NCI-H1694 (cell line): ENCODE results near the gene ASB3.
"Not testable (repeated sequence)": the region's sequence is repeated elsewhere in the genome, so short reads cannot be mapped to it uniquely, and the experiment has no call there.

Source experiments
- DNase-seq: peaks from one replicate; lab custom pipeline; 2025; lab: John Stamatoyannopoulos, UW

The ASB3 gene

GRCh38 chr2:53787614-53788289 lies 999 bp upstream of the ASB3 start:
- no peak for DNase-seq

- no peak for DNase-seq
Observed at GRCh38 chr2:53786352-53786704, 425 bp downstream of the ASB3 start.

- no peak for DNase-seq
Observed at GRCh38 chr2:53785366-53785765, 1.4 kb downstream of the ASB3 start.

GRCh38 chr2:53784436-53784835 lies 2.3 kb downstream of the ASB3 start:
- DNase-seq, result no peak

- DNase-seq, result no peak
Observed at GRCh38 chr2:53782676-53783075, 4.1 kb downstream of the ASB3 start.

GRCh38 chr2:53780056-53780455 lies 6.7 kb downstream of the ASB3 start:
- DNase-seq, result no peak

- no peak for DNase-seq
Observed at GRCh38 chr2:53778536-53779162, 8.1 kb downstream of the ASB3 start.

- DNase-seq, result no peak
Observed at GRCh38 chr2:53777134-53777533, 9.6 kb downstream of the ASB3 start.

- DNase-seq, result no peak
Observed at GRCh38 chr2:53770264-53770663, 16.5 kb downstream of the ASB3 start.

GRCh38 chr2:53769318-53769945 lies 17.3 kb downstream of the ASB3 start:
- DNase-seq, result no peak

- DNase-seq, result peak; percentile 32
Observed at GRCh38 chr2:53768242-53768542, 18.6 kb downstream of the ASB3 start.

GRCh38 chr2:53767405-53768241 lies 19.1 kb downstream of the ASB3 start, which contains the start of gene CHAC2:
TSS of gene CHAC2 (plus strand) at chr2:53767804. CDS start at chr2:53767887, 83 bp downstream.
- DNase-seq, result peak; percentile 73

- DNase-seq, result no peak
Observed at GRCh38 chr2:53765767-53766166, 21.0 kb downstream of the ASB3 start.

- not testable (repeated sequence) for DNase-seq
Observed at GRCh38 chr2:53757206-53757605, 29.5 kb downstream of the ASB3 start.

- DNase-seq, result no peak
Observed at GRCh38 chr2:53756644-53757043, 30.1 kb downstream of the ASB3 start.

- DNase-seq, result no peak
Observed at GRCh38 chr2:53755121-53755520, 31.6 kb downstream of the ASB3 start.

GRCh38 chr2:53753041-53753440 lies 33.7 kb downstream of the ASB3 start:
- no peak for DNase-seq

GRCh38 chr2:53752385-53752784 lies 34.4 kb downstream of the ASB3 start:
- no peak for DNase-seq

- no peak for DNase-seq
Observed at GRCh38 chr2:53751728-53752127, 35.0 kb downstream of the ASB3 start.

GRCh38 chr2:53750041-53750768 lies 36.5 kb downstream of the ASB3 start:
- no peak for DNase-seq

- DNase-seq, result no peak
Observed at GRCh38 chr2:53744395-53745065, 42.2 kb downstream of the ASB3 start.
